SH-SY5Y (cell line): ENCODE results near the gene LYPD6B.

ENCODE experiments used
- GATA2 ChIP-seq: IDR thresholded peaks from 2 replicates; pipeline ENCODE4 v1.6.1; 2011; ENCODE audit warnings: mild to moderate bottlenecking, low read depth, low read length
- GATA3 ChIP-seq: IDR thresholded peaks from 2 replicates; pipeline ENCODE4 v1.6.1; 2011; ENCODE audit warnings: low read depth, mild to moderate bottlenecking, low read length, moderate library complexity

DNA sequence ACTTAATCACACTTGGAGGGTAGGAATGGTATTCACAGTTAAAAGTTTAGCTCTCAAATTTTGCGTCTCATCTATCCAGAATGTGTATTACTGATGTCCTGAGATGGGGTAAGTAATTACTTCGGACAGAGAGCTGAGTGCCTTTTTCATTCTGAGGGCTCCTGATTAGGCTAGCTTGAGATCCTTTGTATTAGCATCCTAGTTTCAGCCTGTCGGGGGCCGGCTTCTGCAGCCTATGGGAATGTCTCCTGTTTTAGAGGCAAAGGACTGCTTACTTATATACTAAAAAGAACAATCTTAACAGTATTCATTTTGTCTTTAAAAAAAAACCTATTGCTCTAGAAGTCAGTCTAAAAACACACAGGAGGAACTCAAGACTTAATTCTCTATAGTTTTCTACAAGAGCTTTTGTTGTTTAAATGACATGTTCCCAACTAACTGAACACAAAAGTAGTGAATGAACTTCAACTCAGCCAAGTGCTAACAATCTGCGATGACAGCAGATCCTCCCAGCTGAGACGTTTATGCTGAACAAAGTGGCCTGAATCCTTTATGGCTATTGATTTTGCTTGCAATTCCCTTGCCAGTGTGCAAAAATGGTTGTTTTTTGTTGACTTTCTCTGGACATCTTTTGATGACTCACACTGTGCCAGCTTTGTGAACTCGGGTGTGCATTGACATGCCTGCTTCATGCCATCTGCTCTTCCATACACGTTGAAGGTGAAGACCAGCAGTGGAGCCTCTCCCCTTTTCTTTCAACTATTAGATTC is 118.7 kb downstream of the LYPD6B start:
- TF ChIP-seq GATA2 = no peak
- no peak for TF ChIP-seq GATA3
